ENCODE data around the gene COMTD1. TPM values are rescaled to one million over a fixed set of nuclear protein-coding genes. Genes with fewer than 3 reads are reported as not detected.

Gene COMTD1
- polyA plus RNA-seq, 3 donors = 15.6 to 16.5 (median 16.1) TPM

DNA sequence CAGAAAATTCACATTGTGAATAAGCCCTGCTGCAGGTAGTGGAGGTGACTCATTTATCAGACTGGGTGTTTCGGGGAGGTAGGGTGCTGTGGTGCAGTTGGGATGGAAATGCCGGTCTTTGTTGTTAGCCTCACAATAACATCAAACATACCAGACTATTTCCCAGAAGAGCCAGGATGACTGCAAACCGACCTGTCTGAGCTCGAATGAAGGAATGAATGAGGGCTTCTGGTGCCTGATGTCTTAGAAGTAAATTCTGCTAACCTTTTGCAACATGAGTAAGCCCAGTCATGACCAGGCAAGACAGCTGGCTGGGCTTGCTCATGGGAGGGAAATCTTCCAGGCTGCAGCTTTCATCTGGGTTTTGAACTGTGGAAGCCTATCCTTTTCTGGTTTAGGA lies 27.6 kb downstream of the COMTD1 start:
- WGBS (ENCODE audit: insufficient coverage) = 100% methylated on average over 2 of the region's 4 CpGs
- Histone ChIP-seq H3K27ac (ENCODE audit: low read depth in 1 of 2, low read length in 2 of 2) (no peak overlapping the region), H2AFZ (ENCODE audit: insufficient read depth, low read depth, low read length, poor library complexity, severe bottlenecking) (no peak overlapping the region), H3K79me2 (ENCODE audit: insufficient read depth, low read length) (peaks cover 25% of the 10 kb centered on the region), H4K20me1 (ENCODE audit: insufficient read depth, low read length) (peaks cover 2% of the 10 kb centered on the region), H3K9me3 (replicated peaks in 1 of 2; ENCODE audit: control insufficient read depth in 1 of 2, insufficient read depth in 1 of 2, low read length in 2 of 2) (no peaks in the 10 kb centered on the region), H3K27me3 (ENCODE audit: control insufficient read depth in 2 of 2, insufficient read depth in 2 of 2, low read length in 2 of 2) (no peaks in the 10 kb centered on the region), H3K4me3 (replicated peaks in 1 of 3; ENCODE audit: low read depth in 2 of 3, low read length in 3 of 3) (no peak overlapping the region), H3K4me2 (replicated peaks; ENCODE audit: extremely low read depth, low read length, poor library complexity, severe bottlenecking) (no peak overlapping the region), H3K36me3 (replicated peaks in 1 of 2; ENCODE audit: control insufficient read depth in 1 of 2, insufficient read depth in 2 of 2, low read length in 2 of 2) (peaks cover 6 to 13% of the 10 kb centered on the region in 2 donors), H3K9ac (ENCODE audit: insufficient read depth, low read length, poor library complexity, severe bottlenecking) (no peak overlapping the region), H3K4me1 (ENCODE audit: control insufficient read depth in 1 of 2, insufficient read depth in 2 of 2, low read length in 2 of 2) (peaks cover 18 to 23% of the 10 kb centered on the region in 2 donors)
- Mint-ChIP-seq H3K4me1 (peaks cover 27% of the 10 kb centered on the region), H3K27ac (peak overlapping the region in 5 of 7 donors; percentile 37 to 100 (median 100)), H3K9me3 (no peaks in the 10 kb centered on the region), H3K4me3 (no peak overlapping the region), H3K27me3 (ENCODE audit: low read depth in 3 of 3) (peaks cover 0 to 2% (median 0%) of the 10 kb centered on the region in 3 donors), H3K36me3 (peaks cover 10% of the 10 kb centered on the region in 2 donors)
- TF ChIP-seq, protein P1, sequence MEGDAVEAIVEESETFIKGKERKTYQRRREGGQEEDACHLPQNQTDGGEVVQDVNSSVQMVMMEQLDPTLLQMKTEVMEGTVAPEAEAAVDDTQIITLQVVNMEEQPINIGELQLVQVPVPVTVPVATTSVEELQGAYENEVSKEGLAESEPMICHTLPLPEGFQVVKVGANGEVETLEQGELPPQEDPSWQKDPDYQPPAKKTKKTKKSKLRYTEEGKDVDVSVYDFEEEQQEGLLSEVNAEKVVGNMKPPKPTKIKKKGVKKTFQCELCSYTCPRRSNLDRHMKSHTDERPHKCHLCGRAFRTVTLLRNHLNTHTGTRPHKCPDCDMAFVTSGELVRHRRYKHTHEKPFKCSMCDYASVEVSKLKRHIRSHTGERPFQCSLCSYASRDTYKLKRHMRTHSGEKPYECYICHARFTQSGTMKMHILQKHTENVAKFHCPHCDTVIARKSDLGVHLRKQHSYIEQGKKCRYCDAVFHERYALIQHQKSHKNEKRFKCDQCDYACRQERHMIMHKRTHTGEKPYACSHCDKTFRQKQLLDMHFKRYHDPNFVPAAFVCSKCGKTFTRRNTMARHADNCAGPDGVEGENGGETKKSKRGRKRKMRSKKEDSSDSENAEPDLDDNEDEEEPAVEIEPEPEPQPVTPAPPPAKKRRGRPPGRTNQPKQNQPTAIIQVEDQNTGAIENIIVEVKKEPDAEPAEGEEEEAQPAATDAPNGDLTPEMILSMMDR (IDR thresholded peaks at IDR 0.05) = no peak
- intact Hi-C loops (cut with micrococcal nuclease) = no loop called here
- no peak for DNase-seq

DNA sequence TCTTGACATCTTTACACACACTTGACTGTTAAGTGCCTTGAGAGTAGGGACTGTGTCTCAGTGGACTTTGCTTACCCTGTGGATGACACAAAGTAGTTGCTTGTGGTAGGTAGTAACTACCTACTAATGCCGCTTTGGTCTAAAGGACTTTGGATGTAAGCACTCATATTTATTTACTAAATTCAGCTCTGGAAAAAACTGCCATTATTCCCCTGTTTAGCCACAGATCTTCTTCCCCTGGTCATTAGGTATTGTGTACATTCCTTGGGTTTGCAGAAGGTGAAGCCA lies 28.0 kb downstream of the COMTD1 start:
- H3K36me3 ChIP-seq (replicated peaks in 1 of 2; ENCODE audit: control insufficient read depth in 1 of 2, insufficient read depth in 2 of 2, low read length in 2 of 2) = peaks cover 3 to 9% of the 10 kb centered on the region in 2 donors
- Mint-ChIP-seq H3K4me3 (no peak overlapping the region), H3K4me1 (peaks cover 27% of the 10 kb centered on the region), H3K9me3 (no peaks in the 10 kb centered on the region), H3K36me3 (peaks cover 6 to 9% of the 10 kb centered on the region in 2 donors), H3K27me3 (ENCODE audit: low read depth in 3 of 3) (peaks cover 0 to 2% (median 0%) of the 10 kb centered on the region in 3 donors), H3K27ac (peak overlapping the region in 1 of 7 donors; percentile 100)
- no peak overlapping the region for H3K9ac ChIP-seq (ENCODE audit: insufficient read depth, low read length, poor library complexity, severe bottlenecking)
- TF ChIP-seq, protein P1 (IDR thresholded peaks at IDR 0.05) = no peak
- H3K4me2 ChIP-seq (replicated peaks; ENCODE audit: extremely low read depth, low read length, poor library complexity, severe bottlenecking) = no peak overlapping the region
- WGBS (ENCODE audit: insufficient coverage) = no CpG with 5 or more reads among the region's 1 CpG
- H3K4me1 ChIP-seq (ENCODE audit: control insufficient read depth in 1 of 2, insufficient read depth in 2 of 2, low read length in 2 of 2) = peaks cover 18 to 23% of the 10 kb centered on the region in 2 donors
- intact Hi-C loops (cut with micrococcal nuclease) = no loop called here
- no peaks in the 10 kb centered on the region for H3K27me3 ChIP-seq (ENCODE audit: control insufficient read depth in 2 of 2, insufficient read depth in 2 of 2, low read length in 2 of 2)
- H3K27ac ChIP-seq (ENCODE audit: low read depth in 1 of 2, low read length in 2 of 2) = no peak overlapping the region
- no peaks in the 10 kb centered on the region for H4K20me1 ChIP-seq (ENCODE audit: insufficient read depth, low read length)
- H3K79me2 ChIP-seq (ENCODE audit: insufficient read depth, low read length) = peaks cover 22% of the 10 kb centered on the region
- no peak overlapping the region for H3K4me3 ChIP-seq (replicated peaks in 1 of 3; ENCODE audit: low read depth in 2 of 3, low read length in 3 of 3)
- no peaks in the 10 kb centered on the region for H3K9me3 ChIP-seq (replicated peaks in 1 of 2; ENCODE audit: control insufficient read depth in 1 of 2, insufficient read depth in 1 of 2, low read length in 2 of 2)
- no peak overlapping the region for H2AFZ ChIP-seq (ENCODE audit: insufficient read depth, low read depth, low read length, poor library complexity, severe bottlenecking)
- DNase-seq = no peak

Data from CD14-positive monocyte (primary cell).